ENCODE data around the gene CACNA1A.

- TF ChIP-seq, protein P1, sequence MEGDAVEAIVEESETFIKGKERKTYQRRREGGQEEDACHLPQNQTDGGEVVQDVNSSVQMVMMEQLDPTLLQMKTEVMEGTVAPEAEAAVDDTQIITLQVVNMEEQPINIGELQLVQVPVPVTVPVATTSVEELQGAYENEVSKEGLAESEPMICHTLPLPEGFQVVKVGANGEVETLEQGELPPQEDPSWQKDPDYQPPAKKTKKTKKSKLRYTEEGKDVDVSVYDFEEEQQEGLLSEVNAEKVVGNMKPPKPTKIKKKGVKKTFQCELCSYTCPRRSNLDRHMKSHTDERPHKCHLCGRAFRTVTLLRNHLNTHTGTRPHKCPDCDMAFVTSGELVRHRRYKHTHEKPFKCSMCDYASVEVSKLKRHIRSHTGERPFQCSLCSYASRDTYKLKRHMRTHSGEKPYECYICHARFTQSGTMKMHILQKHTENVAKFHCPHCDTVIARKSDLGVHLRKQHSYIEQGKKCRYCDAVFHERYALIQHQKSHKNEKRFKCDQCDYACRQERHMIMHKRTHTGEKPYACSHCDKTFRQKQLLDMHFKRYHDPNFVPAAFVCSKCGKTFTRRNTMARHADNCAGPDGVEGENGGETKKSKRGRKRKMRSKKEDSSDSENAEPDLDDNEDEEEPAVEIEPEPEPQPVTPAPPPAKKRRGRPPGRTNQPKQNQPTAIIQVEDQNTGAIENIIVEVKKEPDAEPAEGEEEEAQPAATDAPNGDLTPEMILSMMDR (optimal IDR thresholded peaks at IDR 0.05 in 1 of 3, IDR thresholded peaks at IDR 0.05 in 1 of 3, conservative IDR thresholded peaks at IDR 0.05 in 1 of 3; ENCODE audit: extremely low read depth in 1 of 3, insufficient read depth in 2 of 3, low read length in 3 of 3), result no peak
- TF ChIP-seq EZH2 (IDR thresholded peaks at IDR 0.05; ENCODE audit: low read length), result no peak
Observed at GRCh38 chr19:13209484-13210338, 296.6 kb downstream of the CACNA1A start.

Measured in keratinocyte (primary cell).